Neural cell (in vitro differentiated cells): ENCODE results near the gene LRCH1.

ENCODE experiments used
- EP300 ChIP-seq: fragments of 450-650 bp; conservative IDR thresholded peaks from 2 replicates; pipeline ENCODE4 v1.6.1; 2014; ENCODE audit warnings: antibody characterized with exemption, mild to moderate bottlenecking, moderate library complexity; ENCODE audit not compliant: poor library complexity, severe bottlenecking
- EZH2 ChIP-seq: fragments of 200-600, 300-800 bp; shearing (Covaris generic), sonication (generic); IDR thresholded peaks from 2 replicates; pipeline ENCODE4 v1.6.1; 2014; ENCODE audit warnings: antibody characterized with exemption, low read length, borderline replicate concordance, mild to moderate bottlenecking; ENCODE audit not compliant: insufficient read depth, poor library complexity, severe bottlenecking
- TF ChIP-seq, protein P1 (sequence below): fragments of 450-650 bp; IDR thresholded peaks from 2 replicates; pipeline ENCODE4 v1.5.1; 2014; ENCODE audit warnings: antibody characterized with exemption, mild to moderate bottlenecking, moderate library complexity; ENCODE audit not compliant: poor library complexity, severe bottlenecking

DNA sequence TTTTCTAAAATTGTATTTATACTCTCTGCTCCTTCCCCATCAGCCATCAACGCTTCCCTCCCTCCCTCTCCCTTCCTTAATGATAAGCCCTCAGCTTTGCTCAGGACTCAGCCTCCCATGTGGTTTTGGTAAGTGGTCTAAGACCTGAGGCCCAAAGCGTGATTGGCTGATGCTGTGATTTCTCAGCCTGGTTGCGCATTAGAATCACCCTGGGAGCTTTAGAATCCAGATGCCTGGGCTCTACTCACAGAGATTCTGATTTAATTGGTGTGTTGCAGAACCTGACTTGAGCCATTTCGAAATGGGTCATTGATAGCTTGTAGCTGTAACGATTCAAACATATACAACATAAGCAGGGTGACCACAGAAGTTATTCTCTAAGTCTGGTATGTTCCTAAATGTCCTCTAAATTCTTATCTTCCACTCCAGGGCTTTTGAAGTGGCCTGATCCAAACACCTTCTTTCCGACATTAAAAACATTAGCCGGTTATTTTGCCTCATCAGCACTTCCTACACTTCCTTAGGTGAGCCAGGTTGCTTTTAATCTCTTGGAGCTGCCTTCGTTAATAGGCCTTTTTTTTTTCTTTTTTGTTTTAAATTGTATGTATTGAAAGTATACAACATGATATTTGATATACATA lies 60.6 kb downstream of the LRCH1 start:
- TF ChIP-seq EZH2 (no peak), EP300 (no peak)
- TF ChIP-seq, protein P1, sequence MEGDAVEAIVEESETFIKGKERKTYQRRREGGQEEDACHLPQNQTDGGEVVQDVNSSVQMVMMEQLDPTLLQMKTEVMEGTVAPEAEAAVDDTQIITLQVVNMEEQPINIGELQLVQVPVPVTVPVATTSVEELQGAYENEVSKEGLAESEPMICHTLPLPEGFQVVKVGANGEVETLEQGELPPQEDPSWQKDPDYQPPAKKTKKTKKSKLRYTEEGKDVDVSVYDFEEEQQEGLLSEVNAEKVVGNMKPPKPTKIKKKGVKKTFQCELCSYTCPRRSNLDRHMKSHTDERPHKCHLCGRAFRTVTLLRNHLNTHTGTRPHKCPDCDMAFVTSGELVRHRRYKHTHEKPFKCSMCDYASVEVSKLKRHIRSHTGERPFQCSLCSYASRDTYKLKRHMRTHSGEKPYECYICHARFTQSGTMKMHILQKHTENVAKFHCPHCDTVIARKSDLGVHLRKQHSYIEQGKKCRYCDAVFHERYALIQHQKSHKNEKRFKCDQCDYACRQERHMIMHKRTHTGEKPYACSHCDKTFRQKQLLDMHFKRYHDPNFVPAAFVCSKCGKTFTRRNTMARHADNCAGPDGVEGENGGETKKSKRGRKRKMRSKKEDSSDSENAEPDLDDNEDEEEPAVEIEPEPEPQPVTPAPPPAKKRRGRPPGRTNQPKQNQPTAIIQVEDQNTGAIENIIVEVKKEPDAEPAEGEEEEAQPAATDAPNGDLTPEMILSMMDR: no peak
